ENCODE data around the gene IKBIP. TPM values are rescaled to one million over a fixed set of nuclear protein-coding genes. Genes with fewer than 3 reads are reported as not detected.

Gene IKBIP
- total RNA-seq = 10 to 100 TPM; 17.6 to 18.0 TPM

DNA sequence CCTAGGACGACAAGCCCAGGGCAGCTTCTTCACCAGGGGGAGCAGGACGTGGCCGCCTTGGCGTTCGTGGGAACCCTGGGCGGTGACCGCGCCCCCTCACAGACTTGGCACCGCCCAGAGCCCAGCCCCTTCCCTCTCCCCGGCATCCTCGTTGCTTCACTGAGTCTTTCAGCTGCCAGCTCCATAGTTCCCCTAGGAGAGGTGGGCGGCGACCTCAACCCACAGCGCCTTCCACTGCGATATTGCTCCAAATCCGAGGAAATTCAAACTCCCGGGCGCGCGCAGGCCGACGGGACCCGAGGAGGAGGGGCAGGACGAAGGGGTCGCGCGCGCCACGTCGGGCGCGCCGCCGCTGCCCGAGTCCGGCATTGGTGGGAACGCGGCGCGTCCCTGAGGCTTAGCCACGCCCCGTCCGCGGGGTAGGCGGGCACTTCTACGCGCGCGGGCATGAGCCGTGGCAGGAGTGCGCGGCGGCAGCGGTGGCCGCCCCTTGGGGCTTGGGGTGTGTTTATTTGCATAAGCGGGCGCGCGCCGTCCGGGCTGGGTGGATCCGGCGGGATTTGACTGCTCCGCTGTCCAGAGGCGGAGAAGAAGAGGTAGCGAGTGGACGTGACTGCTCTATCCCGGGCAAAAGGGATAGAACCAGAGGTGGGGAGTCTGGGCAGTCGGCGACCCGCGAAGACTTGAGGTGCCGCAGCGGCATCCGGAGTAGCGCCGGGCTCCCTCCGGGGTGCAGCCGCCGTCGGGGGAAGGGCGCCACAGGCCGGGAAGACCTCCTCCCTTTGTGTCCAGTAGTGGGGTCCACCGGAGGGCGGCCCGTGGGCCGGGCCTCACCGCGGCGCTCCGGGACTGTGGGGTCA is at the start of gene IKBIP, which contains the start of gene APAF1:
IKBIP (minus strand) TSS at position 77 of the 860 bp plus-strand sequence. CDS start 87 bp downstream, outside the sequence.
APAF1 (plus strand) TSS at position 579 of the 860 bp plus-strand sequence. CDS start 3,070 bp downstream, outside the sequence.

DNA sequence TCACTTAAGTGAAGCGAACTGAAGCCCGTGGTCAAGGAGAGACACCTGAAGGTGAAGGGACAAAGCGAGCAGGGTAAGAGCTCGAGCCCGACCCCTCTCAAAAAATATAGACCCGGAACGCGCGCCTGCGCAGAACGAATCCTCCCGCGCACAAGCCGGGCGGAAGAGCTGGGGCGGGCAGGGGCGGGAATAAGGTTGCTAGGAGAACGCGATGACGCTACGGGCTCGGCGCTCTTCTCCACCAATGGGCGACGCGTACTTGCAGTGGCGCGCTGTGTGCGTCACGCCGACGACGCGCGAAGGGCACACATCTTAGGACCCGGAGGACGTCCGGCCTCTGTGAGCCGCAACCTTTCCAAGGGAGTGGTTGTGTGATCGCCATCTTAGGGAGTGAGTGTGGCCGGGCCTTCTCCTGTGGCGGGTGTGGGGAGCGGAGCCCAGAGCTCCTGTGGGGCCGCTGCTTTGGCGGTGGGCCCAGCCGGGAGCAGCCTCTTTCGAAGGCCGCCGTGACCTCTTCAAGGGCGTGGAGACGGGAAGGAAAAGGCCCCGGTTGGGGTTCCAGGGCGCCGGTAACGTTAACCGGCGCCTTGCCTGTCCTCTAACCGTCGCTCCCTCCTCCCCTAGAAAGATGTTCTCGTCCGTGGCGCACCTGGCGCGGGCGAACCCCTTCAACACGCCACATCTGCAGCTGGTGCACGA is 51.1 kb downstream of the IKBIP start, which contains the start of gene SLC25A3:
SLC25A3 (plus strand) TSS at position 336 of the 699 bp plus-strand sequence; CDS start at position 629, 293 bp downstream.

Other genes with a start within 250 kb of the IKBIP start
- 100 to 1,000 TPM; 297 to 304 TPM for gene TMPO, start 129.2 kb downstream of the IKBIP start, total RNA-seq
- 100 to 1,000 TPM; 387 to 393 TPM for gene SLC25A3, start 51.1 kb downstream of the IKBIP start, total RNA-seq
- 10 to 100 TPM; 31.0 to 31.1 TPM for gene APAF1, start 502 bp upstream of the IKBIP start, total RNA-seq